SK-N-SH (cell line): ENCODE measurements around the gene GALC. TPM values are rescaled to one million over a fixed set of nuclear protein-coding genes. Genes with fewer than 3 reads are reported as not detected.

Experiments
- CTCF ChIA-PET: fragments of 300-600, 350-600 bp; formaldehyde crosslinking; extraction: SDS; loops from one replicate; lab custom pipeline; 2021; lab: Yijun Ruan, JAX
- POLR2A ChIA-PET: fragments of 350-600 bp; sonication (Branson Sonifier 250); formaldehyde crosslinking; extraction: SDS; loops from one replicate; lab custom pipeline; 2020; ENCODE audit warnings: antibody characterized with exemption, inconsistent platforms; lab: Yijun Ruan, JAX
- DNase-seq: peaks from one replicate; pipeline ENCODE4 v3.0.0; 2012
- H2AFZ ChIP-seq: fragments of 200-600 bp; sonication (generic); 2 replicates; pipeline ENCODE4 v1.8.1; 2016; ENCODE audit warnings: antibody characterized with exemption, mild to moderate bottlenecking, low read depth
- H3F3A ChIP-seq: fragments of 200-600 bp; sonication (generic); replicated peaks from 2 replicates; pipeline ENCODE3; 2016; ENCODE audit warnings: antibody characterized with exemption, mild to moderate bottlenecking; ENCODE audit not compliant: insufficient read depth
- H3K27ac ChIP-seq, 2 experiments: fragments of 200-500 bp in 1 of 2; fragments of 200-600 bp in 1 of 2; sonication (Bioruptor generic) in 1 of 2; sonication (generic), shearing (Covaris generic) in 1 of 2; 2 replicates each; pipeline versions ENCODE4 v1.5.1 to v1.6.1; 2014 to 2016; ENCODE audit warnings: low read depth in 2 of 2, inconsistent platforms in 1 of 2, low read length in 1 of 2, mild to moderate bottlenecking in 1 of 2, mixed read lengths in 1 of 2
- H3K27me3 ChIP-seq: fragments of 200-600 bp; sonication (generic), shearing (Covaris generic); 2 replicates; pipeline ENCODE4 v1.6.1; 2016; ENCODE audit warnings: mixed run types; ENCODE audit not compliant: insufficient read depth
- H3K36me3 ChIP-seq, 2 experiments: fragments of 200-500 bp in 1 of 2; fragments of 200-600 bp in 1 of 2; sonication (Bioruptor generic) in 1 of 2; sonication (generic) in 1 of 2; replicated peaks in 1 of 2; 2 replicates each; pipeline versions ENCODE3 to v1.5.1; 2014 to 2016; ENCODE audit warnings: low read length in 1 of 2, mild to moderate bottlenecking in 1 of 2; ENCODE audit not compliant: insufficient read depth in 2 of 2, control insufficient read depth in 1 of 2
- H3K4me1 ChIP-seq, 2 experiments: fragments of 200-500 bp in 1 of 2; fragments of 200-600 bp in 1 of 2; sonication (Bioruptor generic) in 1 of 2; sonication (generic), shearing (Covaris generic) in 1 of 2; 2 replicates each; pipeline versions ENCODE4 v1.5.1 to v1.6.1; 2014 to 2016; ENCODE audit warnings: low read depth in 1 of 2, low read length in 1 of 2, mixed run types in 1 of 2; ENCODE audit not compliant: insufficient read depth in 2 of 2, control insufficient read depth in 1 of 2
- H3K4me2 ChIP-seq: fragments of 200-600 bp; sonication (generic), shearing (Covaris generic); 2 replicates; pipeline ENCODE4 v1.6.1; 2017; ENCODE audit warnings: mixed run types
- H3K4me3 ChIP-seq, 2 experiments: fragments of 200-500 bp in 1 of 2; fragments of 200-600 bp in 1 of 2; sonication (Bioruptor generic) in 1 of 2; sonication (generic), shearing (Covaris generic) in 1 of 2; 2 replicates each; pipeline versions ENCODE4 v1.5.1 to v1.8.1; 2014 to 2016; ENCODE audit warnings: low read depth in 2 of 2, inconsistent platforms in 1 of 2, low read length in 1 of 2, mild to moderate bottlenecking in 1 of 2, mixed read lengths in 1 of 2, moderate library complexity in 1 of 2
- H3K79me2 ChIP-seq: fragments of 200-600 bp; sonication (generic); 2 replicates; pipeline ENCODE4 v1.8.1; 2017; ENCODE audit warnings: mild to moderate bottlenecking; ENCODE audit not compliant: insufficient read depth
- H3K9ac ChIP-seq: fragments of 200-600 bp; sonication (generic); 2 replicates; pipeline ENCODE4 v1.6.1; 2017; ENCODE audit warnings: mixed run types
- H3K9me2 ChIP-seq: fragments of 200-600 bp; sonication (generic); 2 replicates; pipeline ENCODE4 v1.6.1; 2017; ENCODE audit warnings: mixed run types
- H3K9me3 ChIP-seq: fragments of 200-600 bp; sonication (generic); 2 replicates; pipeline ENCODE4 v1.6.1; 2017; ENCODE audit warnings: mixed run types, mild to moderate bottlenecking, moderate library complexity
- H4K20me1 ChIP-seq: fragments of 200-600 bp; sonication (generic); 2 replicates; pipeline ENCODE4 v1.6.1; 2017; ENCODE audit warnings: mild to moderate bottlenecking, mixed run types; ENCODE audit not compliant: insufficient read depth
- ELF1 ChIP-seq: IDR thresholded peaks from 2 replicates; pipeline ENCODE4 v1.4.0; 2012
- FOXJ3 ChIP-seq: sonication (generic); formaldehyde crosslinking; IDR thresholded peaks from 2 replicates; pipeline ENCODE4 v1.5.1; 2020; ENCODE audit warnings: mild to moderate bottlenecking, missing genetic modification reagents
- GABPA ChIP-seq: IDR thresholded peaks from 2 replicates; pipeline ENCODE4 v1.4.0; 2012; ENCODE audit warnings: low read depth, mild to moderate bottlenecking
- MAX ChIP-seq: IDR thresholded peaks from 2 replicates; pipeline ENCODE4 v1.4.0; 2012; ENCODE audit warnings: low read depth
- RCOR1 ChIP-seq: fragments of 150-350 bp; IDR thresholded peaks from 2 replicates; pipeline ENCODE4 v1.6.1; 2017; ENCODE audit warnings: antibody characterized with exemption, low read length
- RXRA ChIP-seq: IDR thresholded peaks from 2 replicates; pipeline ENCODE4 v1.4.0; 2012; ENCODE audit warnings: low read depth, mild to moderate bottlenecking, borderline replicate concordance
- SIN3A ChIP-seq: IDR thresholded peaks from 2 replicates; pipeline ENCODE4 v1.6.1; 2012; ENCODE audit warnings: low read depth, mild to moderate bottlenecking, low read length, moderate library complexity, borderline replicate concordance
- SMC3 ChIP-seq: IDR thresholded peaks from 2 replicates; pipeline ENCODE4 v1.6.1; 2012; ENCODE audit warnings: low read depth, low read length, improper control_type of control experiment
- TAF1 ChIP-seq: IDR thresholded peaks from 2 replicates; pipeline ENCODE4 v1.6.1; 2012; ENCODE audit warnings: low read depth, mild to moderate bottlenecking, low read length, moderate library complexity, borderline replicate concordance
- YY1 ChIP-seq: IDR thresholded peaks from 2 replicates; pipeline ENCODE4 v1.4.0; 2012; ENCODE audit warnings: low read depth, mild to moderate bottlenecking
- WGBS: methylation state at CpG from one replicate; pipeline ENCODE4 v1.1.6; 2017; ENCODE audit warnings: low lambda C conversion rate; 5-methylcytosine and 5-hydroxymethylcytosine counted together
- polyA plus RNA-seq, 3 experiments: library from polyadenylated mRNA; depleted of rRNA; stranded (reverse); fragments of >200 nt; gene quantifications; 2 replicates each; pipeline ENCODE4 v1.2.3, GENCODE V29; 2012
- TF ChIP-seq, protein P1 (sequence below): IDR thresholded peaks from 2 replicates; pipeline ENCODE4 v1.6.1; 2012; ENCODE audit warnings: mild to moderate bottlenecking, low read depth, low read length, moderate library complexity
- TF ChIP-seq, protein P2 (sequence below): fragments of 150-350 bp; IDR thresholded peaks from 2 replicates; pipeline ENCODE4 v1.6.1; 2016; ENCODE audit warnings: mild to moderate bottlenecking, low read depth, low read length

The GALC gene
- polyA plus RNA-seq, 1 of the 3 experiments (the other 2 are of a cell fraction) = 9.7 TPM

DNA sequence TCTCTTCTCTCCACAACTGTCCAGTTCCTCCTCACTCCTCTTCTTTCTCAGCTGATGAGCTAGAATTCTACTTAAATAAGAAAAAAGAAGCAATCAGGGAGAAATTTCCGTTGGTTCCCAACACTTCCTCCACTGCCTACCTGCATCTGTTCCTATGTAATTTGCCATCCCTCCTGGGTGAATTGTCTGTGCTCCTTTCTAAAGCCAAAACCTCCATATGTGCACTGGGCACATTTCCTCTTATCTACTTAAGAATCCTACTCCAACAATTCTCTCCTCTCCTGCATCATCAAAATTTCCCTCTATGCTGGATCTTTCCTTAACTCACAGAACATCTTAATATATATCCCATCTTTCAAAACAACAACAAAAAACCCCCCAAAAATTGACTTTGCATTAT is 47.2 kb upstream of the GALC start:
- TF ChIP-seq, protein P1, sequence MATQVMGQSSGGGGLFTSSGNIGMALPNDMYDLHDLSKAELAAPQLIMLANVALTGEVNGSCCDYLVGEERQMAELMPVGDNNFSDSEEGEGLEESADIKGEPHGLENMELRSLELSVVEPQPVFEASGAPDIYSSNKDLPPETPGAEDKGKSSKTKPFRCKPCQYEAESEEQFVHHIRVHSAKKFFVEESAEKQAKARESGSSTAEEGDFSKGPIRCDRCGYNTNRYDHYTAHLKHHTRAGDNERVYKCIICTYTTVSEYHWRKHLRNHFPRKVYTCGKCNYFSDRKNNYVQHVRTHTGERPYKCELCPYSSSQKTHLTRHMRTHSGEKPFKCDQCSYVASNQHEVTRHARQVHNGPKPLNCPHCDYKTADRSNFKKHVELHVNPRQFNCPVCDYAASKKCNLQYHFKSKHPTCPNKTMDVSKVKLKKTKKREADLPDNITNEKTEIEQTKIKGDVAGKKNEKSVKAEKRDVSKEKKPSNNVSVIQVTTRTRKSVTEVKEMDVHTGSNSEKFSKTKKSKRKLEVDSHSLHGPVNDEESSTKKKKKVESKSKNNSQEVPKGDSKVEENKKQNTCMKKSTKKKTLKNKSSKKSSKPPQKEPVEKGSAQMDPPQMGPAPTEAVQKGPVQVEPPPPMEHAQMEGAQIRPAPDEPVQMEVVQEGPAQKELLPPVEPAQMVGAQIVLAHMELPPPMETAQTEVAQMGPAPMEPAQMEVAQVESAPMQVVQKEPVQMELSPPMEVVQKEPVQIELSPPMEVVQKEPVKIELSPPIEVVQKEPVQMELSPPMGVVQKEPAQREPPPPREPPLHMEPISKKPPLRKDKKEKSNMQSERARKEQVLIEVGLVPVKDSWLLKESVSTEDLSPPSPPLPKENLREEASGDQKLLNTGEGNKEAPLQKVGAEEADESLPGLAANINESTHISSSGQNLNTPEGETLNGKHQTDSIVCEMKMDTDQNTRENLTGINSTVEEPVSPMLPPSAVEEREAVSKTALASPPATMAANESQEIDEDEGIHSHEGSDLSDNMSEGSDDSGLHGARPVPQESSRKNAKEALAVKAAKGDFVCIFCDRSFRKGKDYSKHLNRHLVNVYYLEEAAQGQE = no peak
- H3K27me3 ChIP-seq = no peaks in the 10 kb centered on the region
- H3K36me3 ChIP-seq = no peaks in the 10 kb centered on the region
- H2AFZ ChIP-seq = no peak overlapping the region
- H3K79me2 ChIP-seq = no peaks in the 10 kb centered on the region
- ChIA-PET CTCF (interaction anchor here (0.8 to 2.6 kb wide), 5 partner anchors 12 to 129 kb away, joined by 3 to 6 read pairs (median 3); no protein-coding TSS in a partner anchor), POLR2A (no interaction called here)
- no peaks in the 10 kb centered on the region for H3K4me1 ChIP-seq
- no peak for DNase-seq
- H3K27ac ChIP-seq = no peak overlapping the region
- no peaks in the 10 kb centered on the region for H3F3A ChIP-seq
- no peak overlapping the region for H3K4me2 ChIP-seq
- 0% methylated on average over 1 of the region's 1 CpG for WGBS
- no peaks in the 10 kb centered on the region for H3K9me3 ChIP-seq
- no peaks in the 10 kb centered on the region for H3K9me2 ChIP-seq
- no peak overlapping the region for H3K4me3 ChIP-seq
- H4K20me1 ChIP-seq = no peaks in the 10 kb centered on the region
- no peak overlapping the region for H3K9ac ChIP-seq

DNA sequence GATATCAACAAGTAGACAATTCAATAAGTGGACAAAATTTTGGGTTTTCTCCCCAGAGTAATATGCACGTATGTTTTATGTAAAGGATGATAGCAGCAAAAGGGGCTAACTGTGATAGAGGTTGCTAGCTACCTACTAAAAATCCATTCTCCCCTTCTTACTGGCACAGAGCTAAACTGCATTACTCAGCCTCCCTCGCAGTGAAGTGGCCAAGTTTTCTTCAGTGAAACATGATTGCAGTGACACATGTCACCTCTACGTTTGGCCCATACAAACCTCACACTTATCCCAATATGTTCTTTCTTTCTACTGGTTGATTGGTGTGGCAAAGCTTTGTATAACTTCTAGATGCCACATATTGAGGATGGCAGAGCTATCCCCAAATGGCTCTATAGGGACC is 46.2 kb upstream of the GALC start:
- DNase-seq = no peak
- H4K20me1 ChIP-seq = no peaks in the 10 kb centered on the region
- H3K4me1 ChIP-seq = no peaks in the 10 kb centered on the region
- ChIA-PET POLR2A (no interaction called here), CTCF (interaction anchor here (0.8 to 1.2 kb wide), 3 partner anchors 11 to 130 kb away, joined by 3 read pairs; no protein-coding TSS in a partner anchor)
- TF ChIP-seq TAF1 = no peak
- TF ChIP-seq MAX = no peak
- TF ChIP-seq ELF1 = no peak
- TF ChIP-seq SMC3 = no peak
- TF ChIP-seq FOXJ3 (CRISPR knock-in tag) = no peak
- TF ChIP-seq YY1 = no peak
- no peak for TF ChIP-seq RXRA
- TF ChIP-seq GABPA = no peak
- TF ChIP-seq, protein P2, sequence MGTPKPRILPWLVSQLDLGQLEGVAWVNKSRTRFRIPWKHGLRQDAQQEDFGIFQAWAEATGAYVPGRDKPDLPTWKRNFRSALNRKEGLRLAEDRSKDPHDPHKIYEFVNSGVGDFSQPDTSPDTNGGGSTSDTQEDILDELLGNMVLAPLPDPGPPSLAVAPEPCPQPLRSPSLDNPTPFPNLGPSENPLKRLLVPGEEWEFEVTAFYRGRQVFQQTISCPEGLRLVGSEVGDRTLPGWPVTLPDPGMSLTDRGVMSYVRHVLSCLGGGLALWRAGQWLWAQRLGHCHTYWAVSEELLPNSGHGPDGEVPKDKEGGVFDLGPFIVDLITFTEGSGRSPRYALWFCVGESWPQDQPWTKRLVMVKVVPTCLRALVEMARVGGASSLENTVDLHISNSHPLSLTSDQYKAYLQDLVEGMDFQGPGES = no peak
- no peak for TF ChIP-seq SIN3A
- TF ChIP-seq RCOR1 = no peak
- 5% methylated on average over 3 of the region's 3 CpGs for WGBS
- H3F3A ChIP-seq = no peaks in the 10 kb centered on the region
- no peaks in the 10 kb centered on the region for H3K79me2 ChIP-seq
- H3K9me3 ChIP-seq = no peaks in the 10 kb centered on the region
- H3K4me2 ChIP-seq = no peak overlapping the region
- no peaks in the 10 kb centered on the region for H3K9me2 ChIP-seq
- H3K27ac ChIP-seq = no peak overlapping the region
- no peak overlapping the region for H3K9ac ChIP-seq
- H3K4me3 ChIP-seq = no peak overlapping the region
- H3K27me3 ChIP-seq = no peaks in the 10 kb centered on the region
- no peak overlapping the region for H2AFZ ChIP-seq
- no peaks in the 10 kb centered on the region for H3K36me3 ChIP-seq
